D721Med (cell line): ENCODE results near the gene PGA3.
"Not testable (repeated sequence)": the region's sequence is repeated elsewhere in the genome, so short reads cannot be mapped to it uniquely, and the experiment has no call there.

ENCODE experiments used
- DNase-seq: peaks from one replicate; pipeline ENCODE4 v3.0.0; 2011; ENCODE audit warnings: low spot score; ENCODE audit not compliant: insufficient read length
- FAIRE-seq: peaks from 2 replicates; lab custom pipeline; 2011; peaks lifted over from hg19 to GRCh38; lab: Jason Lieb, UNC
- CTCF ChIP-seq: IDR thresholded peaks from 2 replicates; pipeline ENCODE4 v1.5.1; 2012; ENCODE audit warnings: mild to moderate bottlenecking, control low read depth; ENCODE audit not compliant: insufficient read depth; ENCODE audit errors: missing control alignments

PGA3 gene

GRCh38 chr11:61202950-61203746 lies at the start of gene PGA3:
Gene PGA3, plus strand, starts transcription at chr11:61203515. Its CDS starts 50 bp downstream, at chr11:61203565.
- FAIRE-seq, DNase-seq: not testable (repeated sequence)

GRCh38 chr11:61153593-61154095 lies 49.7 kb upstream of the PGA3 start:
- no peak for TF ChIP-seq CTCF
- FAIRE-seq (no peak), DNase-seq (no peak)

- no peak for DNase-seq
- no peak for TF ChIP-seq CTCF
- no peak for FAIRE-seq
These were observed 48.8 kb upstream of the PGA3 start for GRCh38 chr11:61154528-61154927.

- FAIRE-seq (no peak), DNase-seq (no peak)
- no peak for TF ChIP-seq CTCF
These were observed 48.0 kb upstream of the PGA3 start for GRCh38 chr11:61155312-61155711.

- FAIRE-seq = no peak
- no peak for TF ChIP-seq CTCF
- DNase-seq = no peak
These were observed 47.6 kb upstream of the PGA3 start for GRCh38 chr11:61155741-61156140.

GRCh38 chr11:61157743-61158142 lies 45.6 kb upstream of the PGA3 start:
- no peak for DNase-seq
- TF ChIP-seq CTCF = no peak
- no peak for FAIRE-seq

GRCh38 chr11:61158691-61159381 lies 44.5 kb upstream of the PGA3 start:
- no peak for DNase-seq
- no peak for TF ChIP-seq CTCF
- no peak for FAIRE-seq
